ENCODE results near the gene NANOG.
"Not testable (repeated sequence)": the region's sequence is repeated elsewhere in the genome, so short reads cannot be mapped to it uniquely, and the experiment has no call there.

The NANOG gene

DNA sequence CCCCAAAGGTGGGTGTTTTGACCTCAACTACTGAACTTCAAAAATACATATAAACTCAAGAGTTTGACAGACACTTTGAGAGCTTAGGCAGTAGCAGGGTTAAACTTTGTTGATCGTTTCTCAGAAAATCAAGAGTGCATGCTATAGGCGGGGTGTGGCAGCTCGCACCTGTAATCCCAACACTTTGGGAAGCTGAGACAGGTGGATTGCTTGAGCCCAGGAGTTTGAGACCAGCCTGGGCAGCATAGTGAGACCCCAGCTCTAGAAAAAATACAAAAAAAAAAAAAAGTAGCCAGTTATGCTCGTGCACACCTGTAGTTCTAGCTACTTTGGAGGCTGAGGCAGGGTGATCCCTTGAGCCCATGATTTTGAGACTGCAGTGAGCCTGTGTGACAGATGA is 12.3 kb downstream of the NANOG start:
- no peak for DNase-seq (ENCODE audit: low read depth in 2 of 2)

DNA sequence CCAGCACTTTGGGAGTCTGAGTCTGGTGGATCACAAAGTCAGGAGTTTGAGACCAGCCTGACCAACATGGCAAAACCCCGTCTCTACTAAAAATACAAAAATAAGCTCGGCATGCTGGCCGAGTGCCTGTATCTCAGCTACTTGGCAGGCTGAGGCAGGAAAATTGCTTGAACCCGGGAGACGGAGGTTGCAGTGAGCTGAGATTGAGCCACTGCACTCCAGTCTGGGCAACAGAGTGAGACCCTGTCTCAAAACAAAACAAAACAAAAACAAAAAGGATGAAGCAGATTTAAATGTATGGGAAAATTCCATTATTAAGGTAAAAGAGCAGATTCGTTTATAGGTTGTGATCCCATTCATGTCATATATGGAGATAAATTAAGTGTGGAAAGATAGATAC is 17.1 kb downstream of the NANOG start:
- DNase-seq (ENCODE audit: low read depth in 2 of 2) = not testable (repeated sequence)

DNA sequence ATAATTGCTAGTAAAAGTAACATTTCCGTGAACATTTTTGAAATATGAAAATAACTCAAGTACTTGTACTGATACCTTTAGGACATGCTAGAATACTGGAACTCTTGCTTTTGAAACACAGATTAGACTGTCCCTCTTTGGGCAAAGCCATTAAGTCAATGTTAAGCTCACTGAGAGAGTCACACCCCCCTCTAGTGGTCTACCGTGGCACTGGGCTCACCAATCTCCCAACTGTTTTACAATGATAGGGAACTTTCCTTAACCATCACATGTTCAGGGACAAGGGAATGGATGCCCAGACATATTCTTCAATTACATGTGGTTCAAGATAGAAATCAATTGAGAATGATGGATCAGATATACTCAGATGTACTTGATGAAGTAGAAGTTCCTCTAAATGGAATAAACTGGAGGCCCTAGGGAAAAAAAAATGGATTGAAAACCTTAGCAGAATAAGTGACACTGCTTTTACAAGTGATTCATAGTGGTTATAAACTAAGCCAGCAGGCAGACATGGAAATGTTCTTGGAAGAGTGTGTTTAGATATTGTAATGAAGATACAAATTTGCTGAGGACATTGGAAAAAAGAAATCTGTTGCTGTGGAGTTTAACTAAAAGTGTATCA is 17.8 kb downstream of the NANOG start:
- peak; percentile 21 to 34 for DNase-seq (ENCODE audit: low read depth in 2 of 2)

DNA sequence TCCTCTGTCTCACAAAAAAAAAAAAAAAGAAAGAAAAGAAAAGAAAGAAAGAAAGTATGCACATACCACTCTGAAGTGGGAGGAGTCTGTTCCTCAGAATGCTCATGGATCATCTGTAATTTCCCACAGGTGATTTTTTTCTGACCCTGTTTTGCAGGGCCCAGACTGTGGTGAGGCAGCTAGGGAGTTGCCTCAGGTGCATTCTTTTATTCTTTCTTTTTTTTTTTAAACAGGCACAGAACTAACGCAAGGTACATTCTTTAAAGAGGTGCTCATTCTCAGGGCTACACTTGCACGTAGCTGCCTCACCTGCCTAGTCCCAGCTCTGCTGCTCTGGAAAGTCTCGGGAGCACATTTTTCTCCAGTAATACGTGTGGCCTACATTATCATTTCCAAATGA is 36.6 kb downstream of the NANOG start:
- DNase-seq (ENCODE audit: low read depth in 2 of 2) = not testable (repeated sequence)

DNA sequence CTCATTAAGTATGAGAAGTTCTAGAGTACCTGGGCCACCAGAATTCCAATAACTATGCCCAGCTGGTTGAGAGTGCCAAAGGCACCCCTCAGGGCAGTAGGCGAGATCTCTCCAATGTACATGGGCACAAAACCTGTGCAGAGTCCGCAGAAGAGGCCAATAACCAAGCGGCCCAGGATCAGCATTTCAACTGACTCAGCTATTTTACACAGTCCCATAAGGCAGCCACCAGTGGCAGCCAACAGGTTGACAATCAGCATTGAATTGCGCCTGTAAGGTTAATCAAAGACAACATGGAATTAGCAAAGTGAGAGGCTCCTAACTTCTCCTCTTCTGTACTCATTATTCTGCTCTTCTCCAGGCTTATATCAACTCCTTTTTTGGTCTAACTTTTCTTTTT is 40.5 kb downstream of the NANOG start:
- DNase-seq (ENCODE audit: low read depth in 2 of 2) = not testable (repeated sequence)

DNA sequence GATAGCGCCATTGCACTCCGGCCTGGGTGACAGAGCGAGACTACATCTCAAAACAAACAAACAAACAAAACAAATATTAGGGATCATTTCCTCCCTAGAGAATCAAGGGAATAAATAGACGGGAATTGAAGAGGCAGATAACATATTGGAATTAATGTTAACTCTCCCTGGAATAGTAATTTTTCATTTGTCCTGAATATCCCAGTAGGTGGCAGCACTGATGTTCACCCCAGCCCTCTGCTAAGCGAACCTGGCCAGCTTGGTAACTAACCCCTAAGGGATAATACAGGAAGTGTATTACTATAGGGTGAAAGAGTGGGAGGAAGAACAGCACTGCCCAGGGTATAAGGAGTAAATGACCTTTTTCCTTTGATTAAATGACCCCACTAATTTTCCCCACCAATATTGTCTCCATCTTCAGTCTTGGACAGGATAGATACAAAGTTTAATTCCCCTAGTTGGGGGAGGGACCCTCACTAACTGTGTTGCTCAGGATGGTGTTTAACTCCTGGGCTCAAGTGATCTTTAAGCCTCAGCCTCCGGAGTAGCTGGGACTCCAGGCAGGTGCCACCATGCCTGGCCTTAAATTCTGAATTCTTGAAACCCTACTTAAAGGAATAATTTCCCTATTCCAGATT is 43.0 kb downstream of the NANOG start:
- no peak for DNase-seq (ENCODE audit: low read depth in 2 of 2)

DNA sequence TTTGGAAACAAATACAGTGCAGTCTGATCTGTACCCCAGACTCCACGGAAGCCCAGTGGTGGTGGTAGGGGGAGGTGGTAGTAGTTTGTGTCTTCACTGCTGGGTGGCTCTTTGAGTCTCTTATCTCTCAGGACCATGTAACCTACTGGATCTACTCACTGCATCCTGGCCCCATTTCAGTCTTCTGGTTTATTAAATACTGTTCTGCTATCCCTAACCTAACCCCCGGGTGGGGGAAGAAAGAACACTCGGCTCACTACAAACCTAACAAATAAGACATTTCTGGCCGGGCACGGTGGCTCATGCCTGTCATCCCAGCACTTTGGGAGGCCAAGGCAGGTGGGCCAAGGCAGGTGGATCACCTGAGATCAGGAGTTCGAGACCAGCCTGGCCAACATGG is 44.0 kb downstream of the NANOG start:
- not testable (repeated sequence) for DNase-seq (ENCODE audit: low read depth in 2 of 2)

DNA sequence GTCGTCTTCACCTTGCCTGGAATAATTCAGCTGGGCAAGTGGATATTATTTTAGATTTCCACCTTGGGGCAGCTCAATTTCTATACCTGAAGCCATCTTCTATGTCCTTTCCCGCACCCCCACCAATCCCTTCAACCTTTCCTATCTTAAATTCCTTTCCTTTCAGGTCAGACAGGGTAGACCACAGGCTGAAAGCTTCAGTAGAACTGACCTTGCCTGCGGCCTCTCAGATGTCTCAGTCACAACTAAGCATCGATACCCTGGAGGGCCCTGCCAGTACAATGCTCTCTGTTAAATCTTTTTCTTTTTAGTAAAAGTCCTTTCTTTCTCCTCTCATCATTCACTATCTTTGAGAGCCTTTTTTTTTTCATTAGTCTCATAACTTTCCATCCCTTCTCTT is 44.6 kb downstream of the NANOG start:
- DNase-seq (ENCODE audit: low read depth in 2 of 2) = no peak

DNA sequence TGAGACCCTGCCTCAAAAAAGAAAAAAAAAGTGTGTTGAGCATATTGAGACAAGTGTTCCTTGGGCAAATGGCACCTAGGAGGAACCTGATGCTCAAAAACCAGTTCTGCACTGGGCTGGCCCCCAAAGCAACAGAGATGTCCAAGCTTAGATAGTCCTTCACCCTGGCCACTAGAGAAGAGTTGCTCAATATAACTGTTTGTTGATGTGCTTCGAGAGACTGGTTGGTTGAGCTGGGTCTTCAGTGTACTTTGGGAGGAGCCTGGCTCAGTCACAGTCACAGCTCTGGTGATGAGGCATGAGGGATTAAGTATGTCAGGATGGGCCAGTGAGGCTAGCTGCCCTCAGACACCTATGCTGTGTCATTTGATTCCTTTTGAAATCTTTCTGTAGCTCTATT is 45.5 kb downstream of the NANOG start:
- DNase-seq (ENCODE audit: low read depth in 2 of 2) = no peak

DNA sequence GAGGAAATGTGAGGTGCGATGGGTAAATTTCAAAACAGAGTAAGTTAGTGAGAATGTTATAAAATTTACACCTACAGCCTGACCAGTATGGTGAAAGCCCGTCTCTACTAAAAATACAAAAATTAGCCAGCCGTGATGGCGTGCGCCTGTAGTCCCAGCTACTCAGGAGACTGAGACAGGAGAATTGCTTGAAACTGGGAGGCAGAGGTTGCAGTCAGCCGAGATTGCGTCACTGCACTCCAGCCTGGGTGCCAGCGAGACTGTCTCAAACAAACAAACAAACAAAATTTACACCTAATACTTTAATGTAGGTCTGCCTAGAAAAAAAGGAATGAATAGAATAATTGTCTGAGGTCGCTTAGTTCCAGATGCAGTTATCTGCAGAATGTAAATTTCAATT is 45.9 kb downstream of the NANOG start:
- no peak for DNase-seq (ENCODE audit: low read depth in 2 of 2)

DNA sequence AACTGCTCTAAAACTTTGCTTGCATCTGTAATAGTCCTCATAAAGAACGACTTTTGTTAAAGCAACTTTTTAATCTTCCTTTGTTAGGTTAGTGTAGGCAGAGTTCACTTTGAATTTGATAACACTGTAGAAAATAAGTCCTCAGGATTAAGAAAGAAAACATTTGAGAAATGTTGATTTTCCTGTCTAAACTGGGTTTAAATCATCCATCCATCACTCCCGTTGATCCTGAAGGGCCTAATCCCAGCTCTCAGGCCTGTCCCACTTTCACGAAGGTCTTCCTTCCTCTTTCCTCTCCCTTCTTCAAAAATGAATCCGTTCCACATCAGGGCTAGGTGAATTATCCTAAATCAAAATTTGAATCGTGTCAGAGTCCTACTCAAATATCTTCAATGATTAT is 46.6 kb downstream of the NANOG start:
- DNase-seq (ENCODE audit: low read depth in 2 of 2) = no peak

DNA sequence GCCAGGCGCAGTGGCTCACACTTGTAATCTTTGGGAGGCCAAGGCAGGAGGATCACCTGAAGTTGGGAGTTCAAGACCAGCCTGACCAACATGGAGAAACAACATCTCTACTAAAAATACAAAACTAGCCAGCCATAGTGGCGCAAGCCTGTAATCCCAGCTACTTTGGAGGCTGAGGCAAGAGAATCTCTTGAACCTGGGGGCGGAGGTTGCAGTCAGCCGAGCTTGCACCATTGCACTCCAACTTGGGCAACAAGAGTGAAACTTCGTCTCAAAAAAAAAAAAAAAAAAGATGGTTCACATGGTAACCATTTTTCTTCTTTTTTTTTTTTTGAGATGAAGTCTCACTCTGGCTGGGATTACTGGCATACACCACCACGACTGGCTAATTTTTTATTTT is 48.2 kb downstream of the NANOG start:
- DNase-seq (ENCODE audit: low read depth in 2 of 2) = no peak

DNA sequence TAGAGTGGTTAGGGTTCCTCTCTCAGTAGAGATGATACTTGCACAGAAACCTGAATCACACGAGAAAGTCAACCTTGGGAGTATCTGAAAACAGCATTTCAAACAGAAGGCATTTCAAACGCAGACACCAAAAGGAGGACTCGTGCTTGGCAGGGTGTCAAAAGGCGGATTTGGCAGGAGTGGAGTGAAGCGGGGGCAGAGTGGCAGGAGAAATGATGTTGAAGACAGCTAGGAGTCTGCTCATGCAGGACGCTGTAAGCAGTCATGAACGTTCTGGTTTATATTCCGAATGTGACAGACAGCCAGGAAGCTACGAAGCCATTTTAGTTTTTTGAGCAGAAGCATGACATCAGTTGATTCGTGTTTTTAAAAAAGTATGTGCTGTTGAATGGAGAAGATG is 50.0 kb downstream of the NANOG start:
- not testable (repeated sequence) for DNase-seq (ENCODE audit: low read depth in 2 of 2)

DNA sequence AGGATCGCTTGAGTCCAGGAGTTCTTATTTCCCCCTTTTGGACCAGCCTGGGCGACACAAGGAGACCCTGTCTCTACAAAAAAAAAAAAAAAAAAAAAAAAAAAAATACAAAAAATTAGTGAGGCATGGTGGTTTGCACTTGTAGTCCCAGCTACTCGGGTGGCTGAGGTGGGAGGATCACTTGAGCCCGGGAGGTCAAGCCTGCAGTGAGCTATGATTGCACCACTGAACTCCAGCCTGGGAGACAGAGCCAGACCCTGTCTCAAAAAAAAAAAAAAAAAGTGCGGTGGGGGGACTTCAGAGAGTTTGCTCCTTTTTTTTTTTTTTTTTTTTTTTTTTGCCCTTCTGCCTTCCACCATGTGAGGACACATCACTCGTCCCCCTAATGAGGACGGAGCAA is 50.6 kb downstream of the NANOG start:
- DNase-seq (ENCODE audit: low read depth in 2 of 2) = not testable (repeated sequence)

DNA sequence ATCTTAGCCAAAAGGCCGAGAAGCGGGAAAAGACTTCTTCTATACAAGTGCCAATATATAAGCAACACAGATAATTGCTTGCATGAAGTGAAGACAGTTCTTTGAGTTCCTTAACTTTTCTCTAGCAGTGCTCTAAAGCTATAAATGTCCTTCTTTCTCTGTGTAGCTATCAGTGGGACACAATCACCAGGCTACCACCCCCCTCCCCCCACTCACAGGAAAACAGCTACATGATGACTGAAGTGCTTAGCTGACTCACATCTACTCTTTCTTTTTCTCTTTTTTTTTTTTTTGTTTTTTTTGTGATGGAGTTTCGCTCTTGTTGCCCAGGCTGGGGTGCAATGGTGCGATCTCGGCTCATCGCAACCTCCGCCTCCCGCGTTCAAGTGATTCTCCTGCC is 53.2 kb downstream of the NANOG start:
- DNase-seq (ENCODE audit: low read depth in 2 of 2) = not testable (repeated sequence)

DNA sequence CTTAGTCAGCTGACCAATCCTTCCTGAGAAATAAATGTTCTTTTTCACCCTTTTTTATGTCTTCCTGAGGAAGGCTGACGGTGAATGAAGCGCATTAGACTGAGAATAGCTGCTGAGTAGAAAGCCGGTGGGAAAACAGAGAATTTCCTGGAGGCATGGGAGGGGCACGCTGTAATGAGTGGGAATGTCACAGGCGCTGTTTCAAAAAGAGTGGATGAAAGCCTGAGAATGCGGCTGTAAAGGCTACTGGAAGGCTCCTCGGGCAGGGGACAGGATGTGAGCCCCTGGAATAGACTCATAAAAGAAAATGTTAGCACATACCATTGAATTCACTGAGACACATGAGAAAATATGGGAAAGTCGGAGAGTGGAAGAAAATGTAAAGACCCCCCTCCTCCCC is 53.9 kb downstream of the NANOG start:
- not testable (repeated sequence) for DNase-seq (ENCODE audit: low read depth in 2 of 2)

DNA sequence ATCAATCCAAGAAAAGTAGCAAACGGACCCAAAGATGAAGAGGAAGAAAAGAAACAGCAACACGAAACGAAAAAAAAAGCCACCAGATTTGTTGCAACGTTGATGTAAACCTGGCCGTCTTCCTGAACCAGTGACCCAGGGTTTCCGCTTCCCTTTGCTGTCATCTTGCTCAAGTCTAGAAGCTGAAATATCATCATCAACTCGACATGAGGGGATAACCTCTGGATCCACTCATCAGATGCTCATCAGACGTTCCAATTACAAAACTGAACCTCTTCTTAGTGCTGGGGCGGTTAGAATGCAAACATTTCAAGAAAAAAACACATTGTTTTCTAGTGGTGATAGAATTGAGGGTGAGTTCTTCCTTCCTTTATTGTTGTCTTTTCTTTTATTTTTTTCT is 54.4 kb downstream of the NANOG start:
- DNase-seq (ENCODE audit: low read depth in 2 of 2) = not testable (repeated sequence)

DNA sequence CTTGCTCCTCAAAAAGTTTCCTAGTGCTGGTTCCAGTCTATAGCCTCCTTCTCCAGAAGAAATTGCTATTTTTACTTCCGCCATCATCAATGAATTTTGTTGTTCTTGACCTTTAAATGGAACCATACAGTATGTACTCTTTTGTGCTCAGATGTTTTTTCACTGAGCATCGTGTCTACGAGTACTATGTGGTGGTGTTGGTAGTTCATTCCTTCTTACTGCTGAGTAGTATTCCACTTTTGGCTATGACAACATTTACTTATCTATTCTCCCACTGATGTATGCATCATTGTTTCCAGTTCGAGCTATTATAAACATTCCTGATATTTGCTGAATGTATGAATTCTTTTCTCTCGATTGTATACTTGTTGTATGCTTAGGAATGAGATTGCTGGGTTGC is 54.9 kb downstream of the NANOG start:
- no peak for DNase-seq (ENCODE audit: low read depth in 2 of 2)

DNA sequence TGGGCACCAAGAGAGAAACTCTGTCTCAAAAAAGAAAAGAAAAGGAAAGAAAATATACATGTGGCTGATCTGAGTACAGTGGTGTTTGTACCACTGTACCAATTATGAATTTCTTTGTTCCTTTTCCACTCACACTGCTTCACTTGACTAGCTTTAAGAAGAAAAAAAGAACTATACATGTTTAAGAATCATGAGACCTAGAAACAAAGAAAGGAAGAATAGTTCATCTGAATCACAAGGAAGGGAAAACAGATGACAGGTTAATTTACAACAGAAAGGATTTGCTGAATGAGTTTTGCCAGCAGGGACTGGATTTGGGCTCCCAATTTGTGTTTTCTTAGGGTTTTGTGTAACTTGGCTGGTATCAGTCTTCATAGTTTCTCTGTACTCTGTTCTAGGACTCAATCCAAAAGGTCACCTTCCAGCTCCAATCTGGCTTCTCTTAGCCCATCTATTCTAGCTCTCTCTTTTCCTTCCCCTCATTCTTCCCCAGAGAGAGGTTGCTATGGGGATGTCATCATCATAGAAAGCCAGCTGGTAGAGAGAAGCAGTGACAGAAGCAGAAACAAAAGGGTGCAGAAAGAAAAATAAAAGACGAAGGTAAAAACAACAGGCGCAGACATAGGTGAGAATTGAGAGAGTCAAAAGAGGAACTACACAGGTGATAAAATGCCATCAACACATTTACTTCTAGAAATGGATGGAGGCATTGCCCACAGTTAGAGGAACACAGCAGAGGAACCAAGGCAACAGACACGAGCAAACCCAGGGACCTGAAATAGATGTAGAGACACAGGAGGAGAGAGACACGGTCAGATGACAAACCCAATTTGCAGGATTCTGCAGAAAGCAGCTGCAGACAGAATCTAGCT is 58.3 kb downstream of the NANOG start:
- not testable (repeated sequence) for DNase-seq (ENCODE audit: low read depth in 2 of 2)

DNA sequence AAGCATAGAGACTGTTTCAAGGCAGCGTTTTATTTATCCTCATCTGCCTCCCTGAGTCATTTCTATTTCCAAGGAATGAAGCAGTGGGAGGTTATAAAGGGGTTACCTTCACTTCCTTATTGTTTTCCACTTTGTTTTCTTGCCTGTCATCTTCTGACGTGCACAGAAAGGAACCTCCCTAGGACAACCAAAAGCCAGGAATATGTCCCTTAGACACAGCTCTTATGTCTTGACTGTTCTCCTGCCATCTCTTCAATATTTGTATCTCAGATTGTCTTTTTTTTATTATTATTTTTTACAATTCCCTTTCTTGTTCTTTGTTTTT is 58.9 kb downstream of the NANOG start:
- DNase-seq (ENCODE audit: low read depth in 2 of 2) = not testable (repeated sequence)

Data from stimulated activated CD8-positive, alpha-beta memory T cell treated with anti-CD3 and anti-CD28 coated beads, Interleukin-2, amount 100 ng/mL, for 1 hour (primary cell).